ENCODE measurements around the gene SLC41A3.
"Not testable (repeated sequence)": the region's sequence is repeated elsewhere in the genome, so short reads cannot be mapped to it uniquely, and the experiment has no call there.

Gene SLC41A3

DNA sequence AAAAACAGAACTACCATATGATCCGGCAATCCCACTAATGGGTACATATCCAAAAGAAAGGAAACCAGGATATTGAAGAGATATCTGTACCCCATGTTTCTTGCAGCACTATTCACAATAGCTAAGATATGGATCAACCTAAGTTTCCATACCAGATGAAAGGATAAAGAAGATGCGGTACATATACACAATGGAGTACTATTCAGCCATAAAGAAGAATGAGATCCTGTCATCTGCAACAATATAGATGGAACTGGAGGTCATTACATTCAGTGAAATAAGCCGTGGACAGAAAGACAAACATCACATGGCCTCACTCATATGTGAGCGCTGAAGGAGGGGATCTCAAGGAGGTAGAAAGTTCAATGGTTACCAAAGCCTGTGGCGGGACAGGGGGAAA is 3.0 kb downstream of the SLC41A3 start:
- Histone ChIP-seq H3K36me3 (ENCODE audit: insufficient read depth, low read length) (no peaks in the 10 kb centered on the region), H3K4me1 (ENCODE audit: insufficient read depth, low read length) (peaks cover 6% of the 10 kb centered on the region), H3K27me3 (ENCODE audit: insufficient read depth, low read length) (no peaks in the 10 kb centered on the region), H2AFZ (ENCODE audit: low read depth, low read length) (no peak overlapping the region), H3K4me3 (ENCODE audit: low read length) (no peak overlapping the region), H3K9me3 (ENCODE audit: low read length) (peaks cover 4% of the 10 kb centered on the region)

DNA sequence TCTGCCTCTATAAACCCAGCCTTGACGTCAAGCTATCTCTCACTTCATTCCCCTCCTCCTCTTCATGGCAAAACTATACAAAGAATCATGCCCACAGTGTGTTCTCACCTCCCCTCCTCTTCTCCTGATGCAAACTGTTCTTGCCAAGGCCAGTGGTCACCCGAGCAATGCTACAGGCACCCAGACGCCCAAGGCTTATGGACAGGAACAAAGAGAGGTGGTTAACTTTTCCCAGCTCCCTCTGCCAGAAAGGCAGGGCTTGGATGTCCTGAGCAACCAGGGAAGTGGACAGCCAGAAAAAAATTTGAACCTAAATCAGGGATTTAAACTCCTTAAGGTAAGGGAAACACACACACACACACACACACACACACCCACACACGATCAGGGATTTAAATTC is 5.1 kb downstream of the SLC41A3 start:
- H3K4me3 ChIP-seq (ENCODE audit: low read length): no peak overlapping the region
- H3K36me3 ChIP-seq (ENCODE audit: insufficient read depth, low read length): no peaks in the 10 kb centered on the region
- peaks cover 4% of the 10 kb centered on the region for H3K9me3 ChIP-seq (ENCODE audit: low read length)
- H3K27me3 ChIP-seq (ENCODE audit: insufficient read depth, low read length): no peaks in the 10 kb centered on the region
- H2AFZ ChIP-seq (ENCODE audit: low read depth, low read length): no peak overlapping the region
- H3K4me1 ChIP-seq (ENCODE audit: insufficient read depth, low read length): peaks cover 2% of the 10 kb centered on the region

DNA sequence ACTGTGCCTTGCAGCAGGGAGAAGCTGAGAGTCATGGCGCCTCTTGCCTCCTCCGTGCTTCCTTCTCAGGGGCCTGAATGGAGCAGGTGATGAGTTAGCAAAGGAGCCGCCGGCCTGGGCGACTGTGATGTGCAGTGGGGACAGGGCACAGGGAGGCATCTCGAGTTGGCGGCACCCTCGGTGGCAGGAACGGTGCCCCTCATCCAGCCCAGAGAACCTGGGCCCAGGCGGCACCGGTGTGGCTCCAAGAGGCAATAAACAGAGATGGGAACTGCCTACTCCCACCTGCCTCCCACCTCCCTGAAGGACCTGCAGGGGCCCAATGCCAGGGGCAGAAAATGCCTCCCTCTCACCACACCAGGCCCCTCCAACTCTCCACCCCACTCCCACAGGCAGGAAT is 6.2 kb downstream of the SLC41A3 start:
- H3K4me1 ChIP-seq (ENCODE audit: insufficient read depth, low read length): no peaks in the 10 kb centered on the region
- H3K4me3 ChIP-seq (ENCODE audit: low read length): no peak overlapping the region
- H3K27me3 ChIP-seq (ENCODE audit: insufficient read depth, low read length): no peaks in the 10 kb centered on the region
- H2AFZ ChIP-seq (ENCODE audit: low read depth, low read length): no peak overlapping the region
- H3K36me3 ChIP-seq (ENCODE audit: insufficient read depth, low read length): peaks cover 3% of the 10 kb centered on the region
- H3K9me3 ChIP-seq (ENCODE audit: low read length): peaks cover 4% of the 10 kb centered on the region

DNA sequence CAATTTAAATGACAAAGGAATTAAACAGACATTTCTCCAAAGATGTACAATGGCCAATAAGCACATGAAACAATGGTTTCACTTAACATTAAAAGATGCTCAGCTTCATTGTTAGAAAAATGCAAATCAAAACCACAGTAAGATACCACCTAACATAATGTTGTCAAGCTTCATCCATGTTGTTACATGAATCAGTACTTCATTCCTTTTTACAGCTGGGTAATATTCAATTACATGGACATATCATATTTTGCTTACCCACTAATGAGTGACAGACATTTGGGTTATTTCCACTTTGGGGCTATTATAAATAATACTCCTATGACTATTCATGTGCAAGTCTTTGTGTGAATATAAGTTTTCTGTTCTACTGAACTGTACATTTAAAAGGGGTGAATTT is 7.8 kb downstream of the SLC41A3 start:
- H3K36me3 ChIP-seq (ENCODE audit: insufficient read depth, low read length): peaks cover 5% of the 10 kb centered on the region
- H2AFZ ChIP-seq (ENCODE audit: low read depth, low read length): no peak overlapping the region

DNA sequence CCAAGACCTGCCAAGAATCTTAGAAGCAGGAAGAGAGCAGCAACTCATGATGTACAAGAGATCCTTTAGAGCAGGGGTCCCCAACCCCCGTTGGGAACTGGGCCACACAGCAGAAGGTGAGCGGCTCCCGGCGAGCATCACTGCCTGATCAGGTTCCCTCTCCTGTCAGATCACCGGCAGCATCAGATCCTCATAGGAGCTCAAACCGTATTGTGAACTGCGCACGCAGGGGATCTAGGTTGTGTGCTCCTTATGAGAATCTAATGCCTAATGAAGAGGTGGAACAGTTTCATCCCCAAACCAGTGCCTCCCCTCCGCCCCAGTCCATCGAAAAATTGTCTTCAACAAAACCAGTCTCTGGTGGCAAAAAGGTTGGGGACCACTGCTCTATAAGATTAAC is 13.8 kb downstream of the SLC41A3 start:
- H3K27me3 ChIP-seq (ENCODE audit: insufficient read depth, low read length): no peaks in the 10 kb centered on the region
- H3K36me3 ChIP-seq (ENCODE audit: insufficient read depth, low read length): peaks cover 10% of the 10 kb centered on the region
- H3K4me1 ChIP-seq (ENCODE audit: insufficient read depth, low read length): no peaks in the 10 kb centered on the region
- H2AFZ ChIP-seq (ENCODE audit: low read depth, low read length): no peak overlapping the region
- no peak overlapping the region for H3K4me3 ChIP-seq (ENCODE audit: low read length)
- H3K9me3 ChIP-seq (ENCODE audit: low read length): peaks cover 4% of the 10 kb centered on the region

More for the DNA sequence above, 7.8 kb downstream of the SLC41A3 start:
- H3K27me3 ChIP-seq (ENCODE audit: insufficient read depth, low read length): no peaks in the 10 kb centered on the region
- H3K4me1 ChIP-seq (ENCODE audit: insufficient read depth, low read length): no peaks in the 10 kb centered on the region
- no peak overlapping the region for H3K4me3 ChIP-seq (ENCODE audit: low read length)
- peaks cover 3% of the 10 kb centered on the region for H3K9me3 ChIP-seq (ENCODE audit: low read length)

DNA sequence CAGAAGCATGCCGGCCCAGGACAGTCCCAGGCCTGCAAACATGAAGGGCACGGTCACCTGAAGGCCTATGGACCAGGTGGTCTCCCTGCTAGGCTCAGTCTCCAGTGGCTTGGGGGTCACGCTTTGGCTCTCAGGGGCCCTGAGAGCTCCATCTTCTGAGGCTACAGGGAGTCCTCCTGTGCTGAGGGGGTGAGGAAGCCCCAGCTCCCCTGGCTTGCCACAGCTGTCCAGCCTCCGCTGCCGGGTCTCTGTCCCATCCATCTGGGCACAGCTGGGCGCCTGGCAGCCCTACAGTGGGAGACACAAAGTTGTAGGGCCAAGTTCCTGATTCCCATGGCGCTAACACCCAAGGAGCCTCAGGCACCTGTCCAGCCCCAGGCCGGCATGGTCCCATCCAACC is 16.0 kb downstream of the SLC41A3 start:
- H3K36me3 ChIP-seq (ENCODE audit: insufficient read depth, low read length): peaks cover 9% of the 10 kb centered on the region
- H3K9me3 ChIP-seq (ENCODE audit: low read length): peaks cover 4% of the 10 kb centered on the region
- no peaks in the 10 kb centered on the region for H3K4me1 ChIP-seq (ENCODE audit: insufficient read depth, low read length)
- no peak overlapping the region for H3K4me3 ChIP-seq (ENCODE audit: low read length)
- no peaks in the 10 kb centered on the region for H3K27me3 ChIP-seq (ENCODE audit: insufficient read depth, low read length)
- no peak overlapping the region for H2AFZ ChIP-seq (ENCODE audit: low read depth, low read length)

DNA sequence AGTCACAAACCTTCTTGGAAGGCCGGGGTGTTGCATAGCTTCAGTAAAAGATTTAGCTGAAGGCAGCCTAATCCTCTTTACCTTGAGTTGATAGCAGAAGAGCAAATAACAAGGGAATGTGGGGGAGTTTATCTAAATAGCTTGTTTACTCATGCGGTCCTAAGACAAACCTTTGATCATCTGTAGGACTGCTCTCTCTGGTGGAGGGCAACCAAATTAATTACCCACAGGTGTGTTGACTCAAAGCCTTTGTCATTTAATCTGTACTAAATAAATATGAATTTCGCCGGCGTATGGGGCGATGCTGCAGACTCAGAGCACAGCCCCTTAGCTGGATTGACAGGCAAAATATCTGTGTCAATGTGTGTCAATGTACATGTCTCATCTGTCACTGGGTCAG is 17.2 kb downstream of the SLC41A3 start:
- H3K36me3 ChIP-seq (ENCODE audit: insufficient read depth, low read length); H3K9me3 ChIP-seq (ENCODE audit: low read length); H2AFZ ChIP-seq (ENCODE audit: low read depth, low read length); H3K4me3 ChIP-seq (ENCODE audit: low read length); H3K27me3 ChIP-seq (ENCODE audit: insufficient read depth, low read length); H3K4me1 ChIP-seq (ENCODE audit: insufficient read depth, low read length): not testable (repeated sequence)

DNA sequence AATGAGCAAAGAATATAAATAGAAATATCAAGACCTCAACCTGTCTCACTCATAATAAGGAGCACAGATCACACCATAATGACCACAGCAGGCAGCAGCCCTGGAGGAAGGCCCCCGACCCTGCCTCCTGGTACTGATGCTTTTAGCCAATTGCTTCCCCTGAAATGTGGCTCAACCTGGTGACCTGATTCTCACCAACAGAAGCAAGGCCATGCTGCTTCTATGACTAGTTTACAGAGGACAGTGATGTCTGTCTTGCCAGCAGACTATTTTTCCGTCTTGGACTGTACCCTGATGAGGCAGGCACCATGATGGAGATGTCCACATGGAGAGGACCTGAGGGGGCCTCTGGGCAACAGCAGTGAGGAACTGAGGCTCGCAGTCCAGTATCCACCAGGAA is 18.0 kb downstream of the SLC41A3 start:
- Histone ChIP-seq H3K36me3 (ENCODE audit: insufficient read depth, low read length) (peaks cover 6% of the 10 kb centered on the region), H3K27me3 (ENCODE audit: insufficient read depth, low read length) (no peaks in the 10 kb centered on the region), H3K9me3 (ENCODE audit: low read length) (peaks cover 4% of the 10 kb centered on the region), H3K4me1 (ENCODE audit: insufficient read depth, low read length) (no peaks in the 10 kb centered on the region), H2AFZ (ENCODE audit: low read depth, low read length) (no peak overlapping the region), H3K4me3 (ENCODE audit: low read length) (no peak overlapping the region)

DNA sequence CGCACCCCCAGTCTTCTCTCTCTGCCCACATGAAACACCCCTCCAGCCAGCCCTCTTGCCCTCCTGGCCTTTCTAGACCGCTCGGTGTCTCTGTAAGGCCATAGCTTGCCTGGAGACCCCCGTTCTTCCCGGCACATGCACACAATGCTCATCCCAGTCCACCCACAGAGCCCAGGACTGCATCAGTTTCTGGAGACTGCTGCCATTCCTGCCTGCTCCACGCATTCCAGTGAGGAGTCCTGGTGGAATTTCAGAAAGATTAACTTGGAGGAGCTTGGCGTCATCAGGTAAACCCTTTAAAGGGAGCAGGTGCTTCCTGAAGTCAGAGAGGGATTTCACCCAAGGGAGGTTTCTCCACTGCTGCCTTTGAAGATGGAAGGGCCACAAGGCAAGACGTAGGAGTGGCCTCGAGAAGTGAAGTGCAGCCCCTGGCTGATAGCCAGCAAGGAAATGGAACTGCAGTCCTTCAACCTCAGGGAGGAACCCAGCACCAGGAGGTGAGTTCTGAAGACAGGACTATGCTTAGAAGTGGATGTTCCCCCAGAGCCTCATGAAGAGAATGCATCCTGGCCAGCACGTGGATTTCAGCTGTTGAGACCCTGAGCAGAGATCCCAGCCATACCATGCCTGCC is 19.2 kb downstream of the SLC41A3 start:
- no peaks in the 10 kb centered on the region for H3K27me3 ChIP-seq (ENCODE audit: insufficient read depth, low read length)
- peaks cover 6% of the 10 kb centered on the region for H3K36me3 ChIP-seq (ENCODE audit: insufficient read depth, low read length)
- H2AFZ ChIP-seq (ENCODE audit: low read depth, low read length): no peak overlapping the region
- no peak overlapping the region for H3K4me3 ChIP-seq (ENCODE audit: low read length)
- H3K9me3 ChIP-seq (ENCODE audit: low read length): peaks cover 4% of the 10 kb centered on the region
- H3K4me1 ChIP-seq (ENCODE audit: insufficient read depth, low read length): no peaks in the 10 kb centered on the region

DNA sequence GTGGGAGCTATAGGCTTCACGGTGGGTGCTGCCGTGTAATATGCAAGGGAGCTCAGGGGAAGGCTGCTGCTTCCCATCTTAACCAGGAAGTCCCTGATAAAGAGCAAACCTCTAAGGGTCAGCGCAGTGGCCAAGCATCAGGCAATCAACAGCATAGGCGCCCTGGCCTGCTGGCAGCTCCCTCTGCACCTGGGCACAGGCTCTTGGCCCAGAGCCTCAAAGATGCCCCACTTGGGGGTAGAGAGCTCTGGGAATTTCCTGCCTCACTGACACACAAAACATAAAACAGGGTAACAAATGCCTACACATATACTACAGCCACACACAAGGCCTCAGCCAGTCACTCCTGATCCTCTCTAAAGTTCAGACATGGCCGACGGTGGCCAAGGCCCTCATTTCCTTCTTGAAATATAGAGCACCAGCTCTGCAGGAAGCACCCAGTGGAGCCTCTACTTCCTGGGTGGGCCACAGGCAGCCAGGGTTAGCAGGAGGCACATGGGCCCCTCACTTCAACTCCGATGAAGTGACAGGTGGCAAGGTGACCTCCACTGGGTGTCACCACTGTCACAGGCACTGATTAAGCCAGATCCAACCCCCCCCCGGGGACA is 20.5 kb downstream of the SLC41A3 start:
- peaks cover 4% of the 10 kb centered on the region for H3K9me3 ChIP-seq (ENCODE audit: low read length)
- H3K27me3 ChIP-seq (ENCODE audit: insufficient read depth, low read length): no peaks in the 10 kb centered on the region
- H3K4me3 ChIP-seq (ENCODE audit: low read length): no peak overlapping the region
- H3K4me1 ChIP-seq (ENCODE audit: insufficient read depth, low read length): no peaks in the 10 kb centered on the region
- H3K36me3 ChIP-seq (ENCODE audit: insufficient read depth, low read length): peaks cover 6% of the 10 kb centered on the region
- no peak overlapping the region for H2AFZ ChIP-seq (ENCODE audit: low read depth, low read length)

DNA sequence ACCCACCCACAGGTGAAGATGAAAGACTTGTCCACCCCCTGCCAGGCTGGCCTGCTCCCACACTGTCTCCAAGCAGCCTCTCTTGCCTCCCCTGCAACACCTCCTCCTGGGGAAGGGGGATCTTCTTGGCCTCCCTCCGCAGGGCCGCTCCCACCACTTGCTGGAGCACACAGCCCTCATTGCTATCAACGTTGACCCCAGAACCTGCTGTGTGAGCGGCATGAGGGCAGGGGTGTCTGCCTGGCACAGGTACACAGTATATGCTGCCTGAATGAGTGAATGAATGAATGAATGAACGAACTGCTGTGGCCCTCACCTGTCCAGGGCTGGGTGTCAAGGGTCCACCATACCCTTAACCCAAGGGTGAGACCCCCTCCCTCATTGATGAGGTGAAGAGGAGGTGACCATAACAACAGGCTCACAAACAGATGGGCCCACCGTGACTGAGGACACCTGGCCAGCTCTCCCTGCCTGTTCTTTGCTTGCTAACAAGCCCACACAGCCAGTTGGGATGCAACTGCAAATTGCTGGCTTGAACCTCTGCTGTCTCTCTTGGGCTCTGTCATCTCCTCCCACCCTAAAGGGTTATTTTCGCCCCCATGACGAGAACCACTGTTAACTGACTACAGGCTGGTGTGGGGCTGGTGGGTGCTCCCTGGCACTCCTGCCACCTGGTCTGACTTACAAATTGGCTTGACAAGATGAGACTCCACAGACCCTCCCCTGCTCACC is 22.5 kb downstream of the SLC41A3 start:
- Histone ChIP-seq H3K4me3 (ENCODE audit: low read length) (no peak overlapping the region), H3K27me3 (ENCODE audit: insufficient read depth, low read length) (no peaks in the 10 kb centered on the region), H2AFZ (ENCODE audit: low read depth, low read length) (no peak overlapping the region), H3K9me3 (ENCODE audit: low read length) (no peaks in the 10 kb centered on the region), H3K4me1 (ENCODE audit: insufficient read depth, low read length) (no peaks in the 10 kb centered on the region), H3K36me3 (ENCODE audit: insufficient read depth, low read length) (no peaks in the 10 kb centered on the region)

DNA sequence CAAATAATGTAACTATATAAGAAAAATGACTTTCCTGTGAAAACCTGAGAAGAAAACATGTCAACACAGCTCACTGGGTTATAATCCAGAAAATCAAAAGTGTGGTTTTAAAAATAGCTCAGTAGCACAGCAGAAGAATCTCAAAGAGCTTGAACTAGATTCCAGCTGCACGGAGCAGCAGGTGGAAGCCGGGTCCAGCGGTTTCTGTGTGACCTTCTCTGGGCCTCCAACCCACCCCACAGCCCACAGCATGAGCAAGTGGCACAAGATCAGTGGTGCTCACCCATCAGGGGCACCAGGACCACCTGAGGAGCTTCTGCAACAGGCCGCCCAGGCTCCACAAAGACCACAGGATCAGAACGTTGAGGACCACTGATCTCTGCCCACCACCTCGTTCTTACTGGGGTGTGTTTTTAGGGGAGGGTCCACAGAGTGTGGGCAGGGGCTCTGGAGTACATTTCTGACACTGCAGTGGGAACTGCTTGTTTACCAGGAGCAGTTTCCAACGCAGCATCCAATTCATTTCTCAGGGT is 23.2 kb downstream of the SLC41A3 start:
- Histone ChIP-seq H3K36me3 (ENCODE audit: insufficient read depth, low read length) (no peaks in the 10 kb centered on the region), H3K9me3 (ENCODE audit: low read length) (no peaks in the 10 kb centered on the region), H2AFZ (ENCODE audit: low read depth, low read length) (no peak overlapping the region), H3K4me1 (ENCODE audit: insufficient read depth, low read length) (no peaks in the 10 kb centered on the region), H3K4me3 (ENCODE audit: low read length) (no peak overlapping the region), H3K27me3 (ENCODE audit: insufficient read depth, low read length) (no peaks in the 10 kb centered on the region)

DNA sequence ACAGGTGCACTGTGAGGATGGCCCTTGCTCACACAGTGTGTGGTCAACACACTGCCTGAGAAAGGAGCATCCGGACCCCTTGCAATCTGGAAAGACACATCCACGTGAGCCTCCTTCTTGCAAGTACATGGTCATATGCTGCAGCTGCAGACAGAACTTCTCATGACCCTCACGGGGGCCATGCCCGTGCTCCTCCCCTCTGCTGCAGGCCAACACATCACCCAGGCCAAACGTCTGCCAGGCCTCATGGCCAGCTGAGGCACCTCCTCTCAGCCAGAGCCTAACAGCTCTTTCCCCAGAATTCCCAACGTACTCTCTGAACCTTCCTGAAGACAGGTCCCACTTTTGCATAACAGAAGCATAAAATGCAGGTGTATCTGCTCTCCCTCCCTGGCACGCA is 25.3 kb downstream of the SLC41A3 start:
- H3K4me3 ChIP-seq (ENCODE audit: low read length): no peak overlapping the region
- H2AFZ ChIP-seq (ENCODE audit: low read depth, low read length): no peak overlapping the region
- H3K9me3 ChIP-seq (ENCODE audit: low read length): no peaks in the 10 kb centered on the region
- H3K4me1 ChIP-seq (ENCODE audit: insufficient read depth, low read length): no peaks in the 10 kb centered on the region
- H3K27me3 ChIP-seq (ENCODE audit: insufficient read depth, low read length): no peaks in the 10 kb centered on the region
- no peaks in the 10 kb centered on the region for H3K36me3 ChIP-seq (ENCODE audit: insufficient read depth, low read length)

Data from neuron (in vitro differentiated cells).